T47D (cell line): ENCODE results near the gene JPT2.
A peak's percentile ranks its signal among the peaks of the same experiment; 100 is the strongest.
"Not testable (repeated sequence)": the region's sequence is repeated elsewhere in the genome, so short reads cannot be mapped to it uniquely, and the experiment has no call there.

Experiments
- DNase-seq, 2 experiments: peaks; one replicate each; pipeline versions ENCODE4 v3.0.0 to v3.0.0-alpha.2; 2011 to 2012; ENCODE audit warnings: low read depth in 1 of 2, low spot score in 1 of 2
- JUND ChIP-seq: IDR thresholded peaks from 2 replicates; pipeline ENCODE4 v1.6.1; 2012; ENCODE audit warnings: low read depth
- in situ Hi-C: cut with HindIII; loops from 2 replicates; pipeline ENCODE4 v1.10.0; 2016; ENCODE audit warnings: low sequenced_read_pairs, low pct_unique_long_range_greater_than_20kb

The JPT2 gene

GRCh38 chr16:1724491-1724890 lies 46.4 kb downstream of the JPT2 start:
- in situ Hi-C loops = no loop called here
- no peak for TF ChIP-seq JUND
- no peak for DNase-seq

GRCh38 chr16:1726661-1727502 lies 48.8 kb downstream of the JPT2 start:
- in situ Hi-C loops = no loop called here
- TF ChIP-seq JUND = no peak

DNA sequence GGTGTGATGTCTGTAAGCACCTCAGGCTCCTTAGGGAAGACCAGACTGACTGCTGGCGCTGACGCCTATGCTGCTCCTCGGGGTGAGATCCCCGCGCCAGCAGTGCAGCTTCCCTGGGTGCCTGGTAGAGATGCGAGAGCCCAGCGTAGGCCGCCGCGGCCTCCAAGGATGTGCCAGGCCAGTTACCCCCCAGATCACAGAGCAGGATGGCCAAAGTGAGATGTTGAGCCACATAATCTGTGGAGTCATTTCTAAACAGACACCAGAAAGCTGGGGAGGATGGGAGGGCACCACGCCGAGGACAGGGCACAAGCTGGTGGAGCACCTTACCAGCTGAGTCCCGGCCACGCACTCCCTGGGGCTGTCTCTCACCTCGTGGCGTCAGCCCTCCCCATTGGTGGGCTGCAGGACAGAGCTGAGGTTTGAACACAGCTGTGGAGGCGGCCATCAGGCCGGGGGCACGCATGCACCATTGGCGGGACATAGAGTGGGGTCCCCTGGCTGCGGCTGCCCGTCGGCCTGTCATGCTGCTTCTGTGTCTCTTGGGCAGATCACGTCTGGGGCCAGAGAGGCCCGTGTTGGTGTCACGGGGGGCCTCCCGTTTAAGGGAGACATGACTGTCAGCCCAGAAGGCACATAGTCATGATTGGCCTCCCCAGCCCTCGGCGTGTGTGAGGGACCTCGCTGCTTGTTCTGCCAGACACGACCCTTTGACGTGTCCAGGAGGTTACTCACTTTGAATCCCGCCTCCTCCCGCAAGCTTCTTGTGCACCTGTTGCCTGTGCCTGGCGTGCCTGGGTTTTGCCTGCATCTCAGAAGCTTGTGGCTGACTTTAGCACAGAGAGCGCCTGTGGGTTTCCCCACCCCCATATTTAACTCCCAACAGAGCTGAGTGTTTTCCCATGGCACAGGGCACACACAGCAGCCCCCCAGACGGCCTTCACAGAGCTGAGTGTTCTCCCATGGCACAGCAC lies 49.9 kb downstream of the JPT2 start:
- TF ChIP-seq JUND = no peak
- no peak for DNase-seq
- in situ Hi-C loops = no loop called here

More at GRCh38 chr16:1726661-1727502, 48.8 kb downstream of the JPT2 start:
- no peak for DNase-seq

DNA sequence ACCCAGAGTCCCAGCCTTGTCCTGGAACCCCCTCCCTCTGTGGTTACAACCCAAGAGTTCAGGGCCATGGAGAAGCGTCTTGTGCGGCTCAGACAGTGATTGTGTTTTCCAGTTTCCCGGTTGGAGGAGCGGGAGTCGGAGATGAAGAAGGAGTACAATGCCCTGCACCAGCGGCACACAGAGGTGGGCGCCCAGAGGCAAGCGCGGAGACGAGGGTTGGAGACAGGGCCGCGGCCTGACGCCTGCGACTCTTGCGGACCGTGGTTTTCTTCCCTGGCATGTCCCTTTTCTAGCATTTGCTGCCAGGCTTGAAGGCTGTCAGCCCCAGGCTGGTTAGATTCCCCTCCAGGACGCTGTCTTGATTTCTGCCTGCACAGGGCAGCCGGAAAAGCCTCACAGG lies 50.9 kb downstream of the JPT2 start:
- in situ Hi-C loops = no loop called here
- no peak for TF ChIP-seq JUND
- DNase-seq = no peak

DNA sequence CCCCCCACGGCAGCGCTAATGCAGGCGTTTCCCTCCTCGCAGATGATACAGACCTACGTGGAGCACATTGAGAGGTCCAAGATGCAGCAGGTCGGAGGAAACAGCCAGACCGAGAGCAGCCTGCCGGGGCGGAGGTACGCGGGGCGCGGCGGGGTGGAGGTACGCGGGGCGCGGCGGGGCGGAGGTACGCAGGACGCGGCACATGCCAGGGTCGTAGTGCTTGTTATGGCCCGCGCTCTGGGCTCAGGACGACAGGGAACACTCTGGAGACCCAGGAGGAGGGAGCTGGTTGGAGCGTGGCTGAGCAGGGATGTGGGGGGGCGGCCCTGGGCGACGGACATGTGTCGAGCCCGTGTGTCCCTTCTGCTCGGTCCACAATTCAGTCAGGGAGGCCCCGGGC lies 51.4 kb downstream of the JPT2 start:
- in situ Hi-C loops = no loop called here
- TF ChIP-seq JUND = no peak

DNA sequence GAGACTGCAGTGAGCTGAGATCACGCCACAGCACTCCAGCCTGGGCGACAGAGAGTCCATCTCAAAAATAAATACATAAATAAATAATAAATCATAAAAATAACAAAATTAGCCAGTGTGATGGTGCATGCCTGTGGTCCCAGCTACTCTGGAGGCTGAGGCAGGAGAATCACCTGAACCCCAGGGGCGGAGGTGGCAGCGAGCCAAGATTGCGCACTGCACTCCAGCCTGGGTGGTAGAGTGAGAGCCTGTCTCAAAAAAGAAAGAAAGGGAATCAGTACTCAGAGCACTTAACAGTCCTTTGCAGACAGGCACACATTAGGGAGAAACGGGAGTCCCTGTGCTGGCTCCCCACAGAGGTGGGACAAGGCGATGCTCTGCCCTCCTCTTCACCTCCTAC lies 53.0 kb downstream of the JPT2 start:
- TF ChIP-seq JUND = no peak
- DNase-seq = no peak
- in situ Hi-C loops = no loop called here

More for the DNA sequence above, 51.4 kb downstream of the JPT2 start:
- no peak for DNase-seq

DNA sequence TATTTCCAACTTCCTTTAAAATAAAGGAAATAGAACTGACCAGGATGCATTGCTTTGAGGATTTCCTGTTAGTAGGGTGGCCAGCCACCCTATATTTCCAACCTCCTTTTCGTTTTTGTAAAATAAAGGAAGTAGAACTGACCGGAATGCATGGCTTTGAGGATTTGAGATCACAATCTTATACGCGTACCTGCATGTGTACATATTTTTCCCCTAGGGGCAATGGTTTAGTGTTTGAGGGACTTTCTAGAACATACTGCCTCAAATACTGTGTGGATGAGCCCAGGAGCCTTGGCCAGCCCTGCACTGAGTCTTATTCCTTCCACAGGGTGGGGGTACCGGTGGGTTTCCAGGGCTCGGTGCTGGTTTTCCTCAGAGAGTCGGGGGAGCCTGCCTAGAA lies 53.5 kb downstream of the JPT2 start:
- peak; percentile 53 to 67 for DNase-seq
- TF ChIP-seq JUND = no peak
- in situ Hi-C loops = no loop called here

DNA sequence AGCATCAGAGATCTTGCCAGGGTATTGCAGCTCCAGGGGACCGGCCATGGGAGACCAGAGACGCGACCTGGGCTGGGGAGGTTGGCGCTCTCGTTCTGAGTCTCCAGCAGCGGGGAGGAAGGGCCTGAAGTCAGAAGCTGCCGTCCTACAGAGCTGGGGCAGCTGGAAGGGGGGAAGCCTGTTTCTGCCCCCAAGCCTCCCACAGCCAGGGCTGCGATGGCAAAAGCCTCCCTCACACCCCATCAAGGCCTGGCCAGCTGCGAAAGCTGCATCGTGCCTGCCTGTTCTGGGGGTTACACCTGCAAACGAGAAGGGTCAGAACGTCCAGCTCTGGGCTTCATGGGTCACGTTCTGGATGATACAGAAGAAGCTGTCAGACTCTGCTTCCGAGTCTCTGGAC lies 54.0 kb downstream of the JPT2 start:
- in situ Hi-C loops = no loop called here
- no peak for TF ChIP-seq JUND
- DNase-seq = no peak

DNA sequence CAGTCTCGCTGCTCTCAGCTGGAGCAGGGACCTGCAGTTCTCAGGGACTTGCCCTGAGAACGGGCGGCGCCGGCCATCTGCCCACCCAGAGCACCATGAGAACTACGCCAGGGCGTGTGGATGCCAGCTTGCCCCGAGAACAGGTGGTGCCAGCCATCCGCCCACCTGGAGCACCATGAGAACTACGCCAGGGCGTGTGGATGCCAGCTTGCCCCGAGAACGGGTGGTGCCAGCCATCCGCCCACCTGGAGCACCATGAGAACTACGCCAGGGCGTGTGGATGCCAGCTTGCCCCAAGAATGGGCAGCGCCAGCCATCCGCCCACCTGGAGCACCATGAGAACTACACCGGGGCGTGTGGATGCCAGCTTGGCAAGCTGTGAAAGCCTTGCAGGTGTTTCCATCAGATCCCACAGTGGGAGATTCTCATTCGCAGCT lies 54.5 kb downstream of the JPT2 start:
- in situ Hi-C loops, DNase-seq: not testable (repeated sequence)

GRCh38 chr16:1734123-1734522 lies 56.0 kb downstream of the JPT2 start:
- in situ Hi-C loops = no loop called here
- no peak for TF ChIP-seq JUND
- no peak for DNase-seq

GRCh38 chr16:1734816-1735215 lies 56.7 kb downstream of the JPT2 start:
- in situ Hi-C loops = no loop called here
- no peak for DNase-seq
- no peak for TF ChIP-seq JUND

DNA sequence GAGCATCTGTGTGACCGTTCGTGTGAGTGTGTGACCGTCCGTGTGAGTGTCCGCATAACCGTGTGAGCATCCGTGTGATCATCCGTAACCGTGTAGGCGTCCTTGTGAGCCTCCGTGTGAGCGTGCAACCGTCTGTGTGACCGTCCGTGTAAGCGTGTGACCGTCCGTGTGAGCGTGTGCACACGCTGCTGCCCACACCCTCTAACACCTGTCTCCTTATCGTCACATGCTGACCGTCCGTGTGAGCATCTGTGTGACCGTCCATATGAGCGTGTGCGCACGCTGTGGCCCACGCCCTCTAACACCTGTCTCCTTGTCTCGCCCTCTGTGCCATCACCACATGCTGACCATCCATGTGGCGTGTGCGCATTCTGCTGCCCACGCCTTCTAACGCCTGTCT lies 62.2 kb downstream of the JPT2 start:
- in situ Hi-C loops = no loop called here
- no peak for DNase-seq
- TF ChIP-seq JUND = no peak
